ENCODE results near the gene HOXA13.

Gene HOXA13

DNA sequence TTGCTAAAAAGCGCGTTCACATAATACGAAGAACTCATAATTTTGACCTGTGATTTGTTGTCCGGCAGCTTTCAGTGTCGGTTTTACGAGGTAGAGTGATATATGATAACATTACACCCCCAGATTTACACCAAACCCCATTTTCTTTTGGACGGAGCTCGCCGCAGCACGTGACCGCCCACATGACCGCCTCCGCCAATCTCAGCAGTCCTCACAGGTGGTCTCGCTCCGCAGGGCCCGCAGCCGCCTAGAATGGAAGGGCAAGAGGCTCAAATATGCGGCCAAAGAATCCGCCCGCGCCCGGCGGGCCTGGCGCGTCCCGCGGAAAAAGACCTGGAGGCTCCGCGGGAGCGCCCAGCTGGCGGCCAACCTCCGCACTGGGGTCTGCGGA, 43.4 kb downstream of the HOXA13 start, which contains the start of gene HOXA7:
Gene HOXA7 (minus strand): TSS at position 168 of the 391 bp plus-strand sequence. CDS start 130 bp downstream, at position 38.
- DNase-seq = no peak

DNA sequence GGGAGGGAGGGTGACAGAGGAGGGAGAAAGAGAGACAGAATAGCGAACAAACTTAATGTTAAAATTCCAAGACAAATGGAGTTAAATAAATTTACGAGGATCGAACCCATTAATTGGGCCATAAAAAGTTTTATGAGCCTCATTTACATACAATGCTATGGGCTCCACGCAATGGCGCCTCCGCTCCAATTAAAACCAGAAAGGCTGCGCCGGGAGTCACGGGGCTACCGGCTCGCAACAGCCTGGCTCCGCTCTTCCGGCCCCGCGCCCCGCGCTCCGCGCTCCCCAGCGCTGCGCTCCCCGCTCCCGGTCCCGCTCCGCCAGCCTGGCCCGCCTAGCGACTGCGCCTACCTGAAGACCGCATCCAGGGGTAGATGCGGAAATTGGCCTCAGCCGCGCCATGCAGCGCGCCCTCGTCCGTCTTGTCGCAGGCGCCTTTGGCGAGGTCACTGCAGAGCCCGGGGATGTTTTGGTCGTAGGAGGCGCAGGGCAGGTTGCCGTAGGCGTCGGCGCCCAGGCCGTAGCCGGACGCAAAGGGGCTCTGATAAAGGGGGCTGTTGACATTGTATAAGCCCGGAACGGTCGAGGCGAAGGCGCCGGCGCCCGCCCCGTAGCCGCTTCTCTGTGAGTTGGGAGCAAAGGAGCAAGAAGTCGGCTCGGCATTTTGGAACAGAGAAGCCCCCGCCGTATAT, 43.9 kb downstream of the HOXA13 start:
- no peak for DNase-seq

GRCh38 chr7:27154901-27155815, 44.7 kb downstream of the HOXA13 start:
- DNase-seq = no peak

DNA sequence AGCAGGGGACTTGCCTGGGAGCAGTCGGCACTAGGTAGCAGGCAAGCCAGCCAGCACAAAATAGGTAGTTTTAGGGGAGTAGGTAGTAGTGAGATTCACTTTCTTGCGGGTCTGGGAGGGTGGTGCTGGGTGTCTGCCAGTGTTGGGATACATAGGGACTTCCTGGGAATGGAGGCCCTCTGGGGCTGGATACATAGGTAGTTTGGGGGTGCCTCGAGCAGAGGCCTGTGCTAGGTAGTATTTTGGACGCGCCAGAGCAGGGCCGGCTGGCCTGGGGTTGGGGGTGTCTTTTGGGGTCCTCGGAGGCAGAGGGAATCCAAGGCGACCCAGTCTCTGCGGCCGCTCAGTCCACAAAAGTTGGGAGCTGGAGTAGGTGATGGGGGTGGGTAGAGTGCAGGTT, 45.5 kb downstream of the HOXA13 start:
- DNase-seq = no peak

DNA sequence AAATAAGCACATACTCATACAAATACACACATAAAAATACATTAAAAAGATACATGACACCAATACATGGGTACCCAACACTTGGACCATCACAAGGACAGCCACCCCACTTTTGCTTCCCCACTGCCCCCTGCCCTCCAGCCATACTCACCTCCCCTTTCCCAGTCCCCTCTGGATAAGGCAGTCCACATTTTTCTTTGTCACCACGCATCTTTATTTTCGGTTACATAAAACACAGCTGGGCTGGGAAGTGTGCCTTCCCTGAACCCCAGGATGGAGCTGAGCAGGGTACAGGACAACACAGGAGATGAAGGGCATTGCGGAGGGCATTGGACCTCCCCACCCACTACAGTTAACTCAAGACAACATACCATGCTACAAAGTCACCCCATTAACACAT, 46.4 kb downstream of the HOXA13 start:
- no peak for DNase-seq

GRCh38 chr7:27152816-27153442, 47.0 kb downstream of the HOXA13 start:
- DNase-seq = no peak

GRCh38 chr7:27151931-27152815, 47.7 kb downstream of the HOXA13 start, which contains the start of gene HOXA3:
Gene HOXA3 (minus strand): TSS chr7:27152583. CDS start chr7:27110640, 41,943 bp downstream.
- DNase-seq = no peak

DNA sequence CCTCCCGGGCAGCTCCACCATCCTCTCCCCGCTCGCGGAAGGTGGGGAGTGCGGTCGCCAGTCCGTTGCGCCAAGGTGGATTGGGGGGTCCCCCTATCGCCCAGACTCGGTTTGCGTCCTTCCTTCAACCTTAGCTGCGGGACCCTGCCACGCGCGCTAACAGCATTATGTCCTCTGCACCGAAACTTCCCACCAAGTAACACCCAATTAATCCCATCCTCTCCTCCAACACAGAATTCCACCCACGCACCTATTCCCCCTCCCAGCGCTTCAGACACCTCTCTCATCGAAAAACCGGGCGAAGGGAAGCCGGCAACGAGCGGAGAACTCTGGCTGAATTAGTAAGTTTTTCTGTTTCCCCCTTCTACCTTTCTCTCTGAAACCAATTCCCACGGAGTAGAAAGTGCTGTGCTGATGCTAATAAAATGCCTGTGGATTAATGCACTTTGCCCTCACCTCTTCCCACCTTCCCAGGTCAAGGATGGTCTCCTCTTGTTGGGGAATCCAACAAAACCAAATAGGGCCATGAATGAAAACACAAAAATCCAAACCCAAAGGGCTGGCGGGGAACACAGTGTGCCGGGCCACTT, 48.5 kb downstream of the HOXA13 start:
- no peak for DNase-seq

DNA sequence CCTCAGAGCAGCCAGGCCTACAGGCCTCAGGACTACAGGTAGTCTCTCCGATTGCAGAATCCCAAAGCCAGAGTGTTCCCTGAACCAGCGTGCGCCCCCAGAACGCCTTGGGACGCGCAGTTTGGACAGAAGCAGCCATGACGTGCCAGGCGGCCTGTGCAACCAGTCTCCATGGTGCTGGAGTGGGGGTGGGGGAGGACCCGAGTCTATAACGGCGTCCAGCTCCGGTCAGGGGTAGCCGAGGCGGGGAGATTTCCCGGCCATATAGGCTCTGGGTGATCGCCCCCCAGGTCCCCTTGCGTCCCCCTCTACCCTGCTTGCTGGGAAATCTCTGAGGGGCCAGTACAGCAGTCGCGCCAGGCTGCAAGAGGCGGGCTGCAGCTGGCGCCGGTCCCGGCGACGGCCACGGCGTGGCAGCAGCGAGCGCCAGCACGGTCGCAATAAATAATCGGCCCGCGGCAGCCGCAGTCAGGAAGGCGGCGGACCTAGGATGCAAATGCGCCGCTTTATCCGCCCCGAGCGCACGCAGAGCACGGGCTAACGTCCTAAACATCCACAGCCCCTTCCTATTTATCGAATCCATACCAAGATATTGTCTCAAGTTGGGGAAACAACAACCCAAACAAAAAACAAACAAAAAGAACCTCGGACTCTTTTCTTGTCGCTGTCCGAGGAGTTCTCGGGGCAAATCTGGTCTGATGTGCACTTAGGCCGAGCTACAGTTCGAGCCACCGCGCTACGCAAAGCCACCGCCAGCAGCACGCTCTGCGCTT, 49.1 kb downstream of the HOXA13 start:
- no peak for DNase-seq

DNA sequence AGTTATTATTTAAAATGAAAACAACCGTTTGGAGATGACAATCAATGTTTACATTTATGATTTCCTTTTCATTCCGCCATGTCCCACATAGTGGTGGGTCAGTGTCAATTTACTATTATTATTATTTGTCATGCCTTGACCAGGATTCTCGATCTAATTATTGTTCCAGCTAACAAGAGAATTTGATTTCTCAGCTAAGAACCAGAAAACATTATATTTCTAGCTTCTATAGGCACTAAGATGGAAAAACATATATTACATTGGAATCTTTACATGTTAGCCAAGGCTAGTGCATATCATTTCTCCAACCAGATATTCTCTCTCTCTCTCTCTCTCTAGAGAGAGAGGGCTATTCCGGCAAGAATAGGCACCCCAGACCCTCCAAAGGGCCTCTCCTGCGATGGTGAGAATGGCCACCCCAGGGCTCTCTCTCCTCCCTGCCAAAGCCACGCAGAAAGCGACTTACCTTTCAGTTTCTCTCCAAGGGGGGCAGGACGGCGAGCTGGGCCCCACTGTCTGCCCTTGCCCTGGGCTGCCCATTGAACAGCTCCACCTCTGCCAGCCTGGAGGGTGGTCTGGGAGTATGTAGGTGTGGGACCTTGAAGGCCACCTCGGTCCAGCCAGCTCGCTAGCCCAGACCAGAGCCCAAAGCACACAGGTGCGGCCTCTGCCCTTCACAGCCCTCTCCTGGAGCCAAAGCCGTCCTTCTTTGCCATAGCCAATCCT, 49.9 kb downstream of the HOXA13 start:
- DNase-seq = no peak

GRCh38 chr7:27148756-27149641, 50.9 kb downstream of the HOXA13 start:
- DNase-seq = no peak

DNA sequence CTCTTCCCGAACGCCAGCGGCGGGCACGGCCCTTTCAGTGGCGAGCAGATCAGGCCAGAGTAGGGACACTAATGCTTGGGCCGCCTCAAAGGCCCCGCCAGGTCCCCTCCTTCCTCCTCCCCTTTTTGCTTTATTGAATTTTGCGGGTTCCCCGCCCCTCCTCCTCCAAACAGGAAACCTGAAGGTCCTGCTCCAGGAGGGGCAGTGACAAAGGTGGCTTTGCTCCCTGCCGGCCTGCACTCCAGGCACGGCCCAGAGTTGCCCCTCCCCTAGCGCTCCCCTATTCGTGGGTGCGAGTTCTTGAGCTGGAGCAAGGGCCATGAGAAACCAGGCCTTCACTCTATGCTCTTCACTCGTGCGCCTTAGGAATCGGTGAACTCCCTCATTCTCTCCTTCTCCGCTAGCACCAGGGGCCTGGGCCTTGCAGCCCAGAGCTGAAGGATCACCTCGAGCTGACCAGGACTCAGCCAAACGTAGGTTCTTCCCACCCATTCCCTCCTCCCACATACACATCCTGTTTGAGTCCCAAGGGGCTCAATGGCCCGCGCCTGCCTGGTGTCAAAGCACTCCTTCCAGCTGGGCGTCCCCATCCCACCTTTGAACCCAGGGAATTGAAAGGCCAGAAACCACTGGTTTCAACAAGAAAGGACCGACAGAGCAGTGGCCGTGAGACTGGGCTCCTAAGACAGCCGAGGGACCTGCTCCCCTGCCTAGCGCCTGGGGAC, 51.7 kb downstream of the HOXA13 start:
- DNase-seq = no peak

DNA sequence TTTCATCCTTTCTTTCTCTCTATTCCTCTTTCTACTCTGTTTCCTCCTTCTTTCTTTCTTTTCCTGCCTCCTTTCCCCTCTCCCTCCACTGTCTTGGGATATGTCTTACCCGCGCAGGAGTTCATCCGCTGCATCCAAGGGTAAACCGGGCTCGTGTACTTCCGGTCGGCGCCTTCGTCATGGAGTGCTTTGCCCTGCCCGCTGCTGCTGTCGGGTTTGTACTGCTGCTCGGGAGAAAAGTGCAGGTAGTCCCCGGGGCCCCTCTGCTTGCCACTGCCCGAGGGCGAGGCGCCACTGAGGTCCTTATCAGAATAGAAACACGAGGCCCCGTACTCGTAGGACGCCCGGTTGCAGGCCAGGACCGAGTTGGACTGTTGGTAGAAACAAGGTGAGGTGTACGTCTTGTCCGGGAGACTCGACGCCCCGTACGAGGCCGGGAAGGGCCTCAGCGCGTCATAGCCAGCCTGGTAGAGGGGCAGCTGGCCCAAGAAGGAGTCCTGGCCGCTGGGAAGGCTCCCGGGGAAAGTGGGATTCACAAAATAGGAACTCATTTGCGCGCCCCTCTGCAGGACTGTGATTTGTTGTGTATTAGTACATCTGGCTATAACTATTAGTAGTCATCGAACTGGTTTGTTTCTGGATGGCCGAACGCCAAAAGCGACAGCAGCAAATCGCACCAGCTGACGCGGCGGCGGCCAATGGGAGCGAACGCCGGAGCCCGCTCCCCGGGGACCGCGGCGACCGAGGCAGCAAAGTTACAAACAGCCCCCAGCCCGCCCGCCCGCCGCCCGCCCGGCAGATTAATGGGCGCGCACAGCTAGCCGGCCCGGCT, 52.5 kb downstream of the HOXA13 start, which contains the start of gene HOXA6:
Gene HOXA6 (minus strand): TSS at position 576 of the 832 bp plus-strand sequence. CDS start 25 bp downstream, at position 551.
- DNase-seq = no peak

- no peak for DNase-seq
Measured at GRCh38 chr7:27146491-27147198, 53.2 kb downstream of the HOXA13 start.

GRCh38 chr7:27145914-27146412, 53.9 kb downstream of the HOXA13 start:
- DNase-seq = no peak

DNA sequence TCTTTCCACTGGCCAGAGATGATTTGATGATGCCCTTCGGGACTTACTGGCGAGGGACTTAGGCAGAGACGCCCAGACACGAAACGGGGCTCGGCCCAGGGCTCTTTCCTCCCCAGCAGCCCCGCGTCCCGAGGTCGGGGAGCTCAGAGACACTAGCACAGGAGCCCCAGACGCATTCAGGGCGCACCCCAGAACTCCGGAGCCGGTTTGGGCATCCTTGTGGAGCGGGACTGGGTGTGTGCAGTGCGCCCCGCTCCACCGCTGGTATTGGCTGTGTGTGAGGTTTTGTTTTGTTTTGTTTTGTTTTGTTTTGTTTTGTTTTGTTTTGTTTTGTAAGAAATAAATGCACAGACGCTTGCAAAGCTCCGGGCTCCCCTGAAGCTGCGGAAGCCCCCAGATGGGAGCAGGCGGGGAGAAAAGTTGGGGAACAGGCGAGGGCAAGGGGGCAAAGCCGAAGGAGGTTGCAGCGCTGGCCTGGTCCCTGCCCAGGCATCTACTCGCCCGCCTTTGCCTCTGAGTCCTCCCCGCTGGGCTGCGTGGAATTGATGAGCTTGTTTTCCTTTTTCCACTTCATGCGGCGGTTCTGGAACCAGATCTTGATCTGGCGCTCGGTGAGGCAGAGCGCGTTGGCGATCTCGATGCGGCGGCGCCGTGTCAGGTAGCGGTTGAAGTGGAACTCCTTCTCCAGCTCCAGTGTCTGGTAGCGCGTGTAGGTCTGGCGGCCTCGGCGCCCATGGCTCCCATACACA, 54.6 kb downstream of the HOXA13 start:
- no peak for DNase-seq
